ENCODE measurements around the gene NCK1.

Gene NCK1

DNA sequence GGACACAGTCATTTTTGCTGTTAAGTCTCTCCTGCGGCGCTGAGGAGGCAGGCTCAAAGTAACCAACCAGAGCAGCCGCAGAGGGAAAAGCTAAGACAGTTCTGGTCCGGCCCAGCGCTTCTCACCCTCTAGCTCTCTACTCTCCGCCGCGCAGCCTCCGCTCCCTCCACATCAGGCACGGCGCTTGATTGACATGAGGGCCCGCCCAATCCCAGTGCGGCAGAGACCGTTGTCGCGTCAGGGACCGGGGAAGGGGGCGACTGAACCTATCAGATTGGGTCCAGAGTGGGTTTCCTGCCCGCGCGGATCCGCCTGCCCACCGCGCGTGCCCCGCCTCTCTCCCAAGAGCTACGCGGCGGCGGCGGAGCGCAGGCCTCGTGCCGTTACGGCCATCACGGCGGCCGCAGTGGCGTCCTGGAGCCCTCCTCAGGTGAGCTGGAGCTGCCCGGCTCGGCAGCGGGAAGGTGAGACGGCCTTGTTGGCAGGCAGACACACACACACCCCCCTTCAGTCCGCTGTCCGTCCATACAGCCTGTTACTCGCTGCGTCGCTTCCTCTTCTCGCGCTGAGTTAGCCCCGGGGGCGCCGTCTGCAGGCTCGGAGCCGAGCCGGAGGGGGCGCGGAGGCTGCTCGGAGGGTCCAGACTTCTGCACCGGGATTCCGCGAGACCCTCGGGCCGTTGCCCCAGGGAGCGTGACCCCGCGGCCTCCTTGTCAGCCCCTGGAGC is at the start of gene NCK1:
Gene NCK1 (plus strand): TSS at position 319 of the 727 bp plus-strand sequence. CDS start 65,794 bp downstream, outside the sequence.
- Histone ChIP-seq H4K20me1 (peaks cover 6 to 43% (median 21%) of the 10 kb centered on the region in 11 experiments; a peak in 16 of 22 replicates), H3K4me2 (peak within 1 kb of the TSS; percentile 81 to 99 (median 91)), H3K36me3 (peaks cover 0 to 28% (median 14%) of the 10 kb centered on the region in 11 experiments; a peak in 9 of 22 replicates), H3K27me3 (no peaks in the 10 kb centered on the region), H3K9me3 (replicated peaks in 1 of 11) (peaks cover 0 to 24% (median 15%) of the 10 kb centered on the region in 11 experiments; a peak in 15 of 22 replicates), H3K27ac (peak within 1 kb of the TSS; percentile 71 to 96 (median 92)), H3K9ac (peak within 1 kb of the TSS; percentile 88 to 96 (median 91)), H3K4me3 (peak within 1 kb of the TSS; percentile 73 to 96 (median 88)), H3K4me1 (peaks cover 30 to 55% (median 39%) of the 10 kb centered on the region in 10 experiments)
- no peak for TF ChIP-seq Cebpa-rat (IDR thresholded peaks at IDR 0.05)

DNA sequence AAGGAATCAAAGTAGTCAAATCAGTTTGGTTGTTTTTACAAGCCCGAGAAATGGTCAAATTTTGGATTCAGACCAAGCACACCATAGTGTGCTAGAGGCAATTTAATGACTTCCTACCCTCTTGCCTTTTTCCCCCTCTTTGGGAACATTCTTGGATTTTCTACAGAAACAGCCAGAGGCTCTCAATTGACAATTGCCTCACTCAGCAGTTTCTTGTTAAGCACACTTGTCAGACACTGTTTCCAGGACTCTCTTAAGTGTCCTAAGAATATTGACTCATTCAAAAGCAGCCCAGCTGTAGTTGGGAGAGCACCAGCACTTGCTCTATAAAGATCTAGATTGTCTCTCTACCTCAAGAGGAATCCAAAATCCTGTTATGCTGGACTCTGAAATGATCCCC is 44.6 kb upstream of the NCK1 start:
- peaks cover 35 to 48% (median 40%) of the 10 kb centered on the region in 11 experiments for H3K27me3 ChIP-seq
- H3K9ac ChIP-seq, result no peak overlapping the region
- no peak for TF ChIP-seq Cebpa-rat (IDR thresholded peaks at IDR 0.05)

DNA sequence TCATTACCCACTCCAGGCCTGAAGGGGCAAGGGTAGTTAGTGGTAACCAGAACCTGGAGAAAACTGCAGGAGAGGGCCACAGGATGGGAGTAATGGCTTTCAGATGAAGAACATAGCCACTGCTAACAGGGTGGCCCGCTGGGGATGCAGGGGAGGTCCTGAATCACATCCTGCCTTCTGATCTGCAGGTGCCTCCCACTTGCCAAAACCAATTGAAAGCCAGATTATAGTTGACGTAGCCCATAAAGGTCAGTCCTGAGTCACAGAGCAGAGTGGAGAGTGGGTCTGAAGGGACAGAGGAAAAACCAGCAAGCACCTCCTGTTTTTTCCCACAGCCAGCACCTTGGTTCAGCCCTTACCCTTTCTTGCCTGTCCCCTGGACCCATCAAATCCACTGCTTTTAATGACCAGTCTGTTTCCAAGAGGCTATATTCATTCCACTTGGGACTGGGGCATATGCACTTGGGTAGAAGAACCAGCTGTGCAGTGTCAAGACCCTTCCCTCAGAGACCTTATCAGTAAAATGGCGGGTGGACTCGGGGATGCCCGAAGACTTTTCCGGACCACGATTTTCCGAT is 43.7 kb upstream of the NCK1 start:
- TF ChIP-seq Cebpa-rat (IDR thresholded peaks at IDR 0.05), result no peak
- Histone ChIP-seq H3K4me3 (peak overlapping the region in 6 of 10 experiments; percentile 29 to 65 (median 52); a peak in 6 of 20 replicates), H3K36me3 (peaks cover 0 to 7% (median 0%) of the 10 kb centered on the region in 11 experiments; a peak in 1 of 22 replicates), H4K20me1 (no peaks in the 10 kb centered on the region), H3K9ac (no peak overlapping the region), H3K4me1 (peaks cover 0 to 8% (median 0%) of the 10 kb centered on the region in 10 experiments; a peak in 4 of 20 replicates), H3K27ac (no peak overlapping the region), H3K27me3 (peaks cover 35 to 48% (median 40%) of the 10 kb centered on the region in 11 experiments), H3K4me2 (peak overlapping the region in 5 of 11 experiments; percentile 43 to 76 (median 73); a peak in 5 of 22 replicates), H3K9me3 (replicated peaks in 1 of 11) (peaks cover 28 to 44% (median 31%) of the 10 kb centered on the region in 11 experiments)

More for the DNA sequence above, 44.6 kb upstream of the NCK1 start:
- H3K4me1 ChIP-seq, result peaks cover 0 to 8% (median 0%) of the 10 kb centered on the region in 10 experiments; a peak in 4 of 20 replicates
- no peak overlapping the region for H3K27ac ChIP-seq
- no peak overlapping the region for H3K4me3 ChIP-seq
- peaks cover 0 to 7% (median 0%) of the 10 kb centered on the region in 11 experiments; a peak in 1 of 22 replicates for H3K36me3 ChIP-seq
- H3K4me2 ChIP-seq, result no peak overlapping the region
- H3K9me3 ChIP-seq (replicated peaks in 1 of 11), result peaks cover 29 to 48% (median 36%) of the 10 kb centered on the region in 11 experiments
- H4K20me1 ChIP-seq, result no peaks in the 10 kb centered on the region

DNA sequence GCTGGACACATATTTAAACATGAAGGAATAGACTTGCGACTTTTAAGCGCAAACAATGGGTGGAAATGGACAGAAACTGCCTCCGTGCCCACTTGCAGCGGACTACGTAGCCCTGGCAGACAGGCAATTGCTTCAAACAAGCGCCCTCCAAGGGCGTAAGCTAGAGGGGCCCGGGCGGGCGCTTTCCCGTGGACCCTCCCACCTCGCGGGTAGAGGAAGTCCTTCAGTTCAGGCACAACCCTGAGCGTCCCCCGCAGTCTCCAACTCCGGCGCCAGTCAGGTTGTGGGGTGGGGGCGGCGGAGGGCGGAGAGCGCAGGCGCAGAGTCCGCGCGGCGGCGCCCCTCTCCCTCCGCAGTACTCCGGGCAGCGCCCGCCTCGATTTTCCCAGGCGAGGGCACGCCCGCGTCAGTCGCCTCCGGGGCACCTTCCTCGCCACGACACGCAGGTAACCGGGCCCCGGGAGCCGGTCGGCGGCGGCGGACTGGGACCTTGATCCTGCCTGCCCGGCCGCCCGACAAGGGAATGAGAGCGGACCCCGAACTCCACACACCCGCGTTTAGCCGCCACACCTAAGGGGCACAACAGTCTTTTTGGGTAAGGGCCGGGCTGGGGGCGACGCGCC is 43.1 kb upstream of the NCK1 start, which contains the start of gene SLC35G2:
Gene SLC35G2 (plus strand): TSS at position 358 of the 623 bp plus-strand sequence. CDS start 35,335 bp downstream, outside the sequence.
- TF ChIP-seq Cebpa-rat (IDR thresholded peaks at IDR 0.05), result no peak
- no peak within 1 kb of the TSS for H3K27ac ChIP-seq

DNA sequence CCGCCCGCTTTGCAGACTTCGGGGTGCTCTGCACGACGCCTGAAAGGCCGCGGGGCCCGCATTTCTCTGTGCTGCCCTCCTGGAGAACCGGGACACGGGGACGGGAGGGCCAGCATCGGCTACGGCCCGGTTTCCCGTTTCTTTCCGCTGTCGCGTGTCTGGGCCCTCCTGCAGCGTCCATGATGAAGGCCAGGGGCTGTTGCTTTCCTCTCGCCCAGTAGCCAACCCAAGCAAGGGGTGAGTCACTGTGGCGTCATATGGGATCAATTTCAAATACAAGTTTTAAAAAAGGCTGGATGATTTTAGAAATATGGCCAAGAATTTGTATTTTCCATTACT is 42.6 kb upstream of the NCK1 start:
- H3K4me3 ChIP-seq, result peak overlapping the region; percentile 29 to 65 (median 51); a peak in 18 of 20 replicates
- H3K27ac ChIP-seq, result no peak overlapping the region
- H4K20me1 ChIP-seq, result no peaks in the 10 kb centered on the region
- peak overlapping the region in 1 of 11 experiments; percentile 30; a peak in 1 of 22 replicates for H3K9ac ChIP-seq
- peaks cover 35 to 50% (median 39%) of the 10 kb centered on the region in 11 experiments for H3K9me3 ChIP-seq (replicated peaks in 1 of 11)
- TF ChIP-seq Cebpa-rat (IDR thresholded peaks at IDR 0.05), result no peak
- H3K36me3 ChIP-seq, result peaks cover 0 to 7% (median 0%) of the 10 kb centered on the region in 11 experiments; a peak in 1 of 22 replicates
- peaks cover 0 to 8% (median 0%) of the 10 kb centered on the region in 10 experiments; a peak in 4 of 20 replicates for H3K4me1 ChIP-seq
- H3K4me2 ChIP-seq, result peak overlapping the region; percentile 43 to 82 (median 64); a peak in 21 of 22 replicates
- H3K27me3 ChIP-seq, result peaks cover 35 to 48% (median 40%) of the 10 kb centered on the region in 11 experiments

More for the DNA sequence above, 43.1 kb upstream of the NCK1 start, which contains the start of gene SLC35G2:
- Histone ChIP-seq H3K4me1 (peaks cover 0 to 8% (median 0%) of the 10 kb centered on the region in 10 experiments; a peak in 4 of 20 replicates), H3K36me3 (peaks cover 0 to 7% (median 0%) of the 10 kb centered on the region in 11 experiments; a peak in 1 of 22 replicates), H4K20me1 (no peaks in the 10 kb centered on the region), H3K4me2 (peak within 1 kb of the TSS; percentile 43 to 82 (median 64); a peak in 21 of 22 replicates), H3K27me3 (peaks cover 35 to 48% (median 40%) of the 10 kb centered on the region in 11 experiments), H3K9ac (peak within 1 kb of the TSS in 1 of 11 experiments; percentile 30; a peak in 1 of 22 replicates), H3K4me3 (peak within 1 kb of the TSS; percentile 29 to 65 (median 51); a peak in 18 of 20 replicates), H3K9me3 (replicated peaks in 1 of 11) (peaks cover 33 to 46% (median 37%) of the 10 kb centered on the region in 11 experiments)

DNA sequence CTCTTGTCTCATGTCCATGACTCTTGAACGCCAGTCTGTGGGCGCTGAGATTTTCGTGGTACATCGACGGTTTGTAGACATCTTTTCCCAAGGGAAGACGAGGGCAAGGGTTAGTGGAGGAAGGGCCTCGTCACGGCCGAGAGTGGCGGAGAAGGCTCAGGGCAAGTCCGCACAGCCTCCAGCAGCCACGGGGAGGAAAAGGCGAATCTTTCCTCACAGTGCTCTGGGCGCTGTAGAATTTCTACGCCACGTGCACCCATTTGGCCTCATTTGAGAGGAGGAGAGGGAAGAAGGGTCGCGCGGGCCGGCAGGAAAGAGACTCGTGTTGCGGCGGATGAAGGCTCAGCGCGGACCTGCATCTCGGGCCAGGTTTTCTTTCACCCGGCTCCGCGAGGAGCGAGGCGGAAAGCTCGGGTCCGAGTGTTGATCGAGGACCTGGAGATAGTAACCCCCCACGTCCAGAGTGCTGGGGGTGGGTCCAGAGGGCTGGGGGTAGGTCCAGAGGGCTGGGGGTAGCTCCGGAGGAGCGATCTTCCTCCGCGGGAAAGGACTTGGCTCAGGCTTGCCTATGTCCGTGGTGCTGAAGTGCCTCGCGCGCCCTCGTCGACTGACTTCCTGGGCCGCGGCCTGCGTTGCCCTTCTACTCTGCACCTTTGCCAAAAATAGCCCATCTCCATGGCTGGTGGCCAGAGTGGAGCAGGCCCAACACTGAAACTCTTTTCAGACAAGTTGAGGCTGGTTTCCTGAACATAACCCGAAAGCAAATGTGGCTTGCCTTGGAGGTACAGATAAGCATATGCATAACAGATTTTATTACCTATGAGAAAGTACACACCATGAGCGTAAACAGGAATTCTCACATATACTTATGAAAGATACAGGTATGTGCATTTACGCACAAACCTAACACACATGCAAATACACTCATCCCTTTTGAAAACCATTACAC is 42.0 kb upstream of the NCK1 start:
- Histone ChIP-seq H4K20me1 (no peaks in the 10 kb centered on the region), H3K9me3 (replicated peaks in 1 of 11) (peaks cover 35 to 54% (median 39%) of the 10 kb centered on the region in 11 experiments), H3K4me3 (peak overlapping the region in 4 of 10 experiments; percentile 29 to 65 (median 54); a peak in 6 of 20 replicates), H3K27ac (no peak overlapping the region), H3K4me1 (peaks cover 0 to 8% (median 0%) of the 10 kb centered on the region in 10 experiments; a peak in 4 of 20 replicates), H3K27me3 (peaks cover 35 to 48% (median 40%) of the 10 kb centered on the region in 11 experiments), H3K4me2 (peak overlapping the region in 3 of 11 experiments; percentile 74 to 82 (median 76); a peak in 4 of 22 replicates), H3K9ac (no peak overlapping the region), H3K36me3 (peaks cover 0 to 7% (median 0%) of the 10 kb centered on the region in 11 experiments; a peak in 1 of 22 replicates)
- no peak for TF ChIP-seq Cebpa-rat (IDR thresholded peaks at IDR 0.05)

DNA sequence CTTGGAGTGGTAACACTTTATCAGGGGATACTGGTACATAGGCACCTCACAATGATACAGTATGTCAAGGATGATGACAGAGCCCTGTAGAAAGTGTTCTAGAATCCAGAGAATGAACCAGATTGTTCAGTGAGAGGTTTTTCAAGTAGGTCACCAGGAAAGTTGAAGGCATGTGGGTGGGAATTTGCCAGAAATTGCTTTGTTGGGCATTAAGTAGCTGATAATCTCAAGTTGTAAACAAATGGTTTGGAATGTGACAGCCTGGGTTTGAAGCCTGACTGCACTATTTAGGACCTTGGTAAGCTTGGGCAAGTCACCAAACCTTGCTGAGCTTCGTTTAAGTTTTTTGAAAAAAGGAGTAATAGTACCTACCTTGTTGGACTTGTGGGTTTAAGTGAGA is 30.5 kb upstream of the NCK1 start:
- no peak for TF ChIP-seq Cebpa-rat (IDR thresholded peaks at IDR 0.05)
- H3K9ac ChIP-seq, result no peak overlapping the region

More for the DNA sequence above, 30.5 kb upstream of the NCK1 start:
- Histone ChIP-seq H3K4me2 (no peak overlapping the region), H3K9me3 (replicated peaks in 1 of 11) (peaks cover 0 to 4% (median 0%) of the 10 kb centered on the region in 11 experiments; a peak in 2 of 22 replicates), H3K4me1 (peaks cover 0 to 11% (median 0%) of the 10 kb centered on the region in 10 experiments; a peak in 6 of 20 replicates), H3K4me3 (no peak overlapping the region), H3K27ac (no peak overlapping the region), H3K27me3 (no peaks in the 10 kb centered on the region), H3K36me3 (no peaks in the 10 kb centered on the region), H4K20me1 (no peaks in the 10 kb centered on the region)

Measured in BLaER1 treated with 17β-estradiol and CSF1 and Interleukin-3, amounts not matched to agents 10 nM and 100 nM (cell line).